K562 (cell line): Measurements from ENCODE around the gene PCDH8. TPM values are rescaled to one million over a fixed set of nuclear protein-coding genes. Genes with fewer than 3 reads are reported as not detected.

ENCODE experiments used
- ATAC-seq: fragments of 200-7000 bp; cut with Tn5 transposase; 3 replicates; pipeline ENCODE4 v1.9.1; 2020; ENCODE audit warnings: moderate library complexity
- BruUV-seq: library from RNA; stranded (reverse); fragments of 400-500 nt; replicated peaks from 2 replicates; lab custom pipeline; 2021; lab: Mats Ljungman, UMichigan
- CTCF ChIA-PET: fragments of 300-600 bp; formaldehyde crosslinking; extraction: SDS; loops from one replicate; lab custom pipeline; 2021; ENCODE audit warnings: low intra/inter-chr PET ratio; lab: Yijun Ruan, JAX
- POLR2A ChIA-PET: fragments of 300-600, 350-650 bp; sonication (Branson Sonifier 250); formaldehyde crosslinking; extraction: SDS; loops from one replicate; lab custom pipeline; 2021; ENCODE audit warnings: antibody characterized with exemption, inconsistent platforms; lab: Yijun Ruan, JAX
- DNase-seq, 4 experiments: peaks; one replicate each; pipeline versions ENCODE4 v3.0.0 to v3.0.0-alpha.2; 2011 to 2018; ENCODE audit warnings: low spot score in 3 of 4, mixed read lengths in 3 of 4; ENCODE audit errors: extremely low read depth in 1 of 4
- FAIRE-seq: peaks from 2 replicates; lab custom pipeline; 2011; peaks lifted over from hg19 to GRCh38; lab: Jason Lieb, UNC
- H2AFZ ChIP-seq: 2 replicates; pipeline ENCODE4 v1.6.0; 2011; ENCODE audit warnings: low read depth, low read length, control low read depth, inconsistent platforms
- H3K27ac ChIP-seq: fragments of 200-600 bp; 3 replicates; pipeline ENCODE4 v1.8.0; 2011; ENCODE audit warnings: low read depth, mild to moderate bottlenecking, control low read depth, inconsistent platforms, low read length, moderate library complexity, mixed read lengths; ENCODE audit errors: extremely low read depth
- H3K27me3 ChIP-seq, 2 experiments: fragments of 300-600 bp in 1 of 2; 2 replicates in 1 of 2; 3 replicates in 1 of 2; pipeline versions ENCODE4 v1.6.0 to v1.8.0; 2011; ENCODE audit warnings: inconsistent platforms in 2 of 2, low read length in 2 of 2, mild to moderate bottlenecking in 1 of 2, mixed read lengths in 1 of 2, moderate library complexity in 1 of 2; ENCODE audit not compliant: control insufficient read depth in 2 of 2, insufficient read depth in 2 of 2
- H3K36me3 ChIP-seq: fragments of 300-600 bp; 3 replicates; pipeline ENCODE4 v1.8.0; 2011; ENCODE audit warnings: mild to moderate bottlenecking, low read length, inconsistent platforms; ENCODE audit not compliant: control insufficient read depth, insufficient read depth
- H3K4me1 ChIP-seq, 2 experiments: fragments of 200-600 bp in 1 of 2; replicated peaks in 1 of 2; 2 replicates in 1 of 2; 3 replicates in 1 of 2; pipeline versions ENCODE4 v1.5.1 to v1.8.0; 2011; ENCODE audit warnings: inconsistent platforms in 2 of 2, low read length in 2 of 2, mild to moderate bottlenecking in 1 of 2, mixed read lengths in 1 of 2, moderate library complexity in 1 of 2; ENCODE audit not compliant: control insufficient read depth in 2 of 2, insufficient read depth in 2 of 2
- H3K4me2 ChIP-seq: 2 replicates; pipeline ENCODE4 v1.6.1; 2011; ENCODE audit warnings: low read length, control low read depth, inconsistent platforms, mixed read lengths; ENCODE audit not compliant: insufficient read depth
- H3K4me3 ChIP-seq: fragments of 200-600 bp; sonication (generic), shearing (Covaris generic); 2 replicates; pipeline ENCODE4 v1.5.1; 2016; ENCODE audit warnings: control low read depth, inconsistent platforms
- H3K79me2 ChIP-seq: fragments of 200-600 bp; 3 replicates; pipeline ENCODE4 v1.8.0; 2011; ENCODE audit warnings: low read length, inconsistent platforms; ENCODE audit not compliant: control insufficient read depth, insufficient read depth
- H3K9ac ChIP-seq, 2 experiments: 2 replicates each; pipeline versions ENCODE4 v1.6.0 to v1.6.1; 2011; ENCODE audit warnings: low read depth in 2 of 2, low read length in 2 of 2, control low read depth in 1 of 2, inconsistent platforms in 1 of 2, mild to moderate bottlenecking in 1 of 2, mixed read lengths in 1 of 2; ENCODE audit not compliant: insufficient read depth in 1 of 2
- H3K9me1 ChIP-seq: one replicate; pipeline ENCODE4 v1.6.0; 2011; ENCODE audit warnings: inconsistent platforms, mild to moderate bottlenecking, low read length, moderate library complexity; ENCODE audit not compliant: control insufficient read depth, insufficient read depth
- H3K9me3 ChIP-seq: replicated peaks from 2 replicates; pipeline ENCODE4 v1.5.1; 2011; ENCODE audit warnings: low read depth, low read length, inconsistent platforms; ENCODE audit not compliant: control insufficient read depth, insufficient read depth
- H4K20me1 ChIP-seq: replicated peaks from 2 replicates; pipeline ENCODE4 v1.6.1; 2011; ENCODE audit warnings: low read length, inconsistent platforms, mixed read lengths; ENCODE audit not compliant: control insufficient read depth, insufficient read depth
- ATF7 ChIP-seq: fragments of 450-650 bp; IDR thresholded peaks from 2 replicates; pipeline ENCODE4 v1.7.1; 2014; ENCODE audit warnings: mild to moderate bottlenecking, moderate library complexity
- CBX8 ChIP-seq: fragments of 200-600 bp; sonication (generic); IDR thresholded peaks from 2 replicates; pipeline ENCODE4 v1.6.1; 2012; ENCODE audit warnings: borderline replicate concordance, mixed run types, low read depth, mild to moderate bottlenecking, moderate library complexity, mixed read lengths, low read length, control low read depth, inconsistent platforms; ENCODE audit not compliant: poor library complexity, severe bottlenecking; ENCODE audit errors: extremely low read depth
- CCNT2 ChIP-seq: IDR thresholded peaks from 2 replicates; pipeline ENCODE4 v1.6.1; 2011; ENCODE audit warnings: borderline replicate concordance, low read depth, mild to moderate bottlenecking, moderate library complexity, mixed read lengths, low read length; ENCODE audit not compliant: insufficient read length; ENCODE audit errors: extremely low read depth
- CREB5 ChIP-seq: fragments of 250-450 bp; sonication (Bioruptor Pico); IDR thresholded peaks from 2 replicates; pipeline ENCODE4 v1.5.0; 2020; ENCODE audit warnings: mild to moderate bottlenecking
- FOSL1 ChIP-seq: fragments of 200-800 bp; sonication (Bioruptor generic); conservative IDR thresholded peaks from 2 replicates; pipeline ENCODE4 v1.6.1; 2016; ENCODE audit warnings: missing genetic modification characterization, missing compliant biosample characterization
- FOXP4 ChIP-seq: sonication (generic); formaldehyde crosslinking; IDR thresholded peaks from 2 replicates; pipeline ENCODE4 v1.8.0; 2022; ENCODE audit warnings: mild to moderate bottlenecking, missing genetic modification reagents, borderline replicate concordance
- NR2F6 ChIP-seq: fragments of 450-650 bp; formaldehyde crosslinking; IDR thresholded peaks from 2 replicates; pipeline ENCODE4 v1.4.0; 2020; ENCODE audit warnings: mild to moderate bottlenecking
- NUFIP1 ChIP-seq: fragments of 450-650 bp; IDR thresholded peaks from 2 replicates; pipeline ENCODE4 v1.6.1; 2018; ENCODE audit not compliant: partially characterized antibody
- PTRF ChIP-seq: fragments of 450-650 bp; IDR thresholded peaks from 2 replicates; pipeline ENCODE4 v1.6.1; 2016; ENCODE audit warnings: mild to moderate bottlenecking, missing genetic modification characterization, missing compliant biosample characterization
- SMARCB1 ChIP-seq: IDR thresholded peaks from 2 replicates; pipeline ENCODE4 v1.6.1; 2011; ENCODE audit warnings: improper control_type of control experiment, low read depth; ENCODE audit not compliant: insufficient read length
- ZBTB33 ChIP-seq: sonication (generic); formaldehyde crosslinking; IDR thresholded peaks from 2 replicates; pipeline ENCODE4 v1.8.1; 2023; ENCODE audit warnings: mild to moderate bottlenecking, missing genetic modification reagents
- ZNF140 ChIP-seq: fragments of 250-450 bp; sonication (Bioruptor Pico); IDR thresholded peaks from 2 replicates; pipeline ENCODE4 v1.8.0; 2021; ENCODE audit warnings: moderate library complexity, mild to moderate bottlenecking, inconsistent platforms
- WGBS: fragments of 100-300 bp; shearing (Covaris generic); methylation state at CpG from one replicate; pipeline ENCODE4 v1.1.6; 2016; ENCODE audit warnings: low coverage, mixed read lengths; ENCODE audit not compliant: insufficient coverage; ENCODE audit errors: missing lambda C conversion rate; 5-methylcytosine and 5-hydroxymethylcytosine counted together
- in situ Hi-C: fragments of 300-500 bp; cut with MboI; formaldehyde crosslinking; loops from 4 replicates; pipeline ENCODE4 v1.15.0; 2018; ENCODE audit warnings: inconsistent platforms, mixed read lengths
- intact Hi-C: fragments of 100-400 bp; cut with micrococcal nuclease; formaldehyde crosslinking; loops from 2 replicates; pipeline ENCODE4 v1.14.2; 2022
- polyA plus RNA-seq, 8 experiments: library from polyadenylated mRNA; depleted of rRNA in 4 of 8; stranded (reverse) in 5 of 8; unstranded in 3 of 8; fragments of >200 nt; fragmentation: Nextera tagmentation in 2 of 8; fragmentation: Illumina TruSeq in 1 of 8; extraction: Ambion mirVana in 2 of 8; extraction: Trizol in 1 of 8; gene quantifications; 2 replicates each; pipeline versions ENCODE4 v1.2.1 to v1.2.3, GENCODE V29; 2011 to 2014; ENCODE audit warnings: inconsistent platforms in 1 of 8, missing spikeins in 1 of 8
- total RNA-seq, 7 experiments: library from RNA; depleted of rRNA in 6 of 7; stranded (reverse); fragments of >200 nt in 6 of 7; fragmentation: Illumina TruSeq in 2 of 7; extraction: Trizol in 2 of 7; gene quantifications; 2 replicates each; pipeline versions ENCODE4 v1.2.1 to v1.2.3, GENCODE V29; 2011 to 2021; ENCODE audit warnings: low replicate concordance in 1 of 7

PCDH8 gene
- total and polyA plus RNA-seq, 9 of the 15 experiments (the other 6 are each of a cell fraction or from before 2014, with no cell fraction given), result not detected

- no TSS peak for BruUV-seq
- ATAC-seq (no peak), FAIRE-seq (no peak), DNase-seq (no peak)
- H3K4me3 ChIP-seq, result no peak overlapping the region
- no peaks in the 10 kb centered on the region for H3K27me3 ChIP-seq
- intact Hi-C loops (no loop called here), in situ Hi-C loops (no loop called here)
- no peaks in the 10 kb centered on the region for H3K9me1 ChIP-seq
- ChIA-PET POLR2A (no interaction called here), CTCF (no interaction called here)
- no peaks in the 10 kb centered on the region for H3K9me3 ChIP-seq
- H3K4me2 ChIP-seq, result no peak overlapping the region
- H3K27ac ChIP-seq, result no peak overlapping the region
- no peak for TF ChIP-seq CREB5 (CRISPR knock-in tag)
- no peak for TF ChIP-seq ZNF140
- no peak for TF ChIP-seq FOXP4
- TF ChIP-seq CBX8, result no peak
- no peak for TF ChIP-seq SMARCB1
- TF ChIP-seq NR2F6 (CRISPR knock-in tag), result no peak
- no peak for TF ChIP-seq NUFIP1
- no peak for TF ChIP-seq PTRF (tag)
- no peak for TF ChIP-seq ZBTB33 (CRISPR knock-in tag)
- TF ChIP-seq ATF7, result no peak
- no peak for TF ChIP-seq CCNT2
- no peak for TF ChIP-seq FOSL1 (tag)
- H3K36me3 ChIP-seq, result no peaks in the 10 kb centered on the region
- no peaks in the 10 kb centered on the region for H4K20me1 ChIP-seq
- H3K79me2 ChIP-seq, result no peaks in the 10 kb centered on the region
- no peak overlapping the region for H2AFZ ChIP-seq
- no peaks in the 10 kb centered on the region for H3K4me1 ChIP-seq
- H3K9ac ChIP-seq, result no peak overlapping the region
- 0% methylated on average over 3 of the region's 3 CpGs for whole genome bisulfite sequencing
Measured at GRCh38 chr13:52870143-52870542, 21.7 kb upstream of the PCDH8 start.
